ENCODE data around the gene FRMD4B. TPM values are rescaled to one million over a fixed set of nuclear protein-coding genes. Genes with fewer than 3 reads are reported as not detected.

FRMD4B gene
- total RNA-seq, 6 donors from 2014 or later, result 48.0 to 136 (median 62.8) TPM

GRCh38 chr3:69172058-69172457 lies 213.8 kb downstream of the FRMD4B start:
- ATAC-seq (ENCODE audit: low FRiP score in 2 of 2) (no peak), DNase-seq (no peak)
- 97 to 98% methylated on average over 1 of the region's 1 CpG for WGBS, 2 donors
- peaks cover 8 to 53% (median 23%) of the 10 kb centered on the region in 4 donors for H3K36me3 ChIP-seq
- H3K27ac ChIP-seq, result no peak overlapping the region
- H3K27me3 ChIP-seq, result no peaks in the 10 kb centered on the region
- no peaks in the 10 kb centered on the region for H3K9me3 ChIP-seq
- peaks cover 0 to 2% (median 0%) of the 10 kb centered on the region in 4 donors for H3K4me1 ChIP-seq
- no peak overlapping the region for H3K4me3 ChIP-seq
- TF ChIP-seq EP300 (IDR thresholded peaks at IDR 0.05) (no peak), CTCF (IDR thresholded peaks at IDR 0.05) (no peak), POLR2A (IDR thresholded peaks at IDR 0.05) (no peak), POLR2AphosphoS5 (IDR thresholded peaks at IDR 0.05) (no peak)

- Histone ChIP-seq H3K4me1 (peaks cover 0 to 2% (median 0%) of the 10 kb centered on the region in 4 donors), H3K27ac (no peak overlapping the region), H3K9me3 (no peaks in the 10 kb centered on the region), H3K4me3 (no peak overlapping the region), H3K27me3 (no peaks in the 10 kb centered on the region), H3K36me3 (peaks cover 7 to 12% (median 9%) of the 10 kb centered on the region in 4 donors)
- no peak for TF ChIP-seq POLR2AphosphoS5 (IDR thresholded peaks at IDR 0.05)
- TF ChIP-seq EP300 (IDR thresholded peaks at IDR 0.05), result no peak
- no peak for TF ChIP-seq CTCF (IDR thresholded peaks at IDR 0.05)
- no peak for TF ChIP-seq POLR2A (IDR thresholded peaks at IDR 0.05)
- DNase-seq (no peak), ATAC-seq (ENCODE audit: low FRiP score in 2 of 2) (no peak)
- 91 to 95% methylated on average over 1 of the region's 1 CpG for WGBS, 2 donors
These were observed 219.4 kb downstream of the FRMD4B start for GRCh38 chr3:69166446-69166845.

- no peak overlapping the region for H3K27ac ChIP-seq
- no peaks in the 10 kb centered on the region for H3K9me3 ChIP-seq
- WGBS, 2 donors, result 94 to 96% methylated on average over 4 of the region's 4 CpGs
- DNase-seq, result no peak
- H3K4me3 ChIP-seq, result no peak overlapping the region
- H3K4me1 ChIP-seq, result peaks cover 0 to 2% (median 0%) of the 10 kb centered on the region in 4 donors
- peaks cover under 1 to 5% (median 2%) of the 10 kb centered on the region in 4 donors for H3K36me3 ChIP-seq
- no peaks in the 10 kb centered on the region for H3K27me3 ChIP-seq
- TF ChIP-seq EP300 (IDR thresholded peaks at IDR 0.05) (no peak), CTCF (IDR thresholded peaks at IDR 0.05) (no peak), POLR2A (IDR thresholded peaks at IDR 0.05) (no peak), POLR2AphosphoS5 (IDR thresholded peaks at IDR 0.05) (no peak)
- no peak for ATAC-seq (ENCODE audit: low FRiP score in 2 of 2)
These were observed 220.1 kb downstream of the FRMD4B start for GRCh38 chr3:69165744-69166143.

DNA sequence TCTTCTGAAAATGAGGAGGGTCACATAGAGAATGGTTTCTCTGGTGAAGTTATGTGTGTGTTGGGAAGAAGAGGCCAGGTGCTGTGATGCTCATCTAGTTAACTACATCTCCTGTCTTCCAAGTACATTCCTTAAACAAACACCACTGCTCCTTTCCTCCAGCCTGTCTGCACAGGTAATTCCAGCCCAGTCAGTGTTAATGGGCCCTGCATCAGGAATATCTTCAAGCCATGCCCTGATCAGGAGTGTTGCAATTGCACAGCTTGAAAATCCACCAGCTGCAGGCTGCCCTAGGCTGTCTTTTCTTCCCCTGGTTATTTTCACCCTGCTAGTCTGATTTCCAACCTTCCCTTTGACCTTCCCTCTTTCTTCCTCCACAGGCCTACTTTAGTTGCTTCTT lies 221.6 kb downstream of the FRMD4B start:
- H3K27me3 ChIP-seq, result no peaks in the 10 kb centered on the region
- no peaks in the 10 kb centered on the region for H3K9me3 ChIP-seq
- H3K36me3 ChIP-seq, result peaks cover 0 to under 1% (median 0%) of the 10 kb centered on the region in 4 donors
- ATAC-seq (ENCODE audit: low FRiP score in 2 of 2) (no peak), DNase-seq (no peak)
- H3K4me3 ChIP-seq, result no peak overlapping the region
- TF ChIP-seq EP300 (IDR thresholded peaks at IDR 0.05) (no peak), CTCF (IDR thresholded peaks at IDR 0.05) (no peak), POLR2AphosphoS5 (IDR thresholded peaks at IDR 0.05) (no peak), POLR2A (IDR thresholded peaks at IDR 0.05) (no peak)
- peaks cover 0 to 2% (median 0%) of the 10 kb centered on the region in 4 donors for H3K4me1 ChIP-seq
- no peak overlapping the region for H3K27ac ChIP-seq

GRCh38 chr3:69162308-69162980 lies 223.4 kb downstream of the FRMD4B start:
- Histone ChIP-seq H3K36me3 (no peaks in the 10 kb centered on the region), H3K27me3 (no peaks in the 10 kb centered on the region), H3K4me1 (peaks cover 0 to 2% (median 0%) of the 10 kb centered on the region in 4 donors), H3K27ac (no peak overlapping the region), H3K9me3 (no peaks in the 10 kb centered on the region), H3K4me3 (no peak overlapping the region)
- no peak for DNase-seq
- 67 to 82% methylated on average over 2 of the region's 2 CpGs for WGBS, 2 donors
- ATAC-seq (ENCODE audit: low FRiP score in 2 of 2), result peak in 1 of 2 donors; percentile 24
- no peak for TF ChIP-seq POLR2AphosphoS5 (IDR thresholded peaks at IDR 0.05)
- TF ChIP-seq EP300 (IDR thresholded peaks at IDR 0.05), result no peak
- TF ChIP-seq POLR2A (IDR thresholded peaks at IDR 0.05), result no peak
- no peak for TF ChIP-seq CTCF (IDR thresholded peaks at IDR 0.05)

All from upper lobe of left lung (tissue), 6 donors.